ENCODE measurements around the gene TMEM95. TPM values are rescaled to one million over a fixed set of nuclear protein-coding genes. Genes with fewer than 3 reads are reported as not detected.

The TMEM95 gene
- total RNA-seq, 1 donor from 2014 or later = not detected

GRCh38 chr17:7347630-7348477 is 7.1 kb upstream of the TMEM95 start:
- DNase-seq = no peak
- H3K27ac Mint-ChIP-seq (ENCODE audit: unreplicated experiment) = no peak overlapping the region
- no peak overlapping the region for H3K4me3 Mint-ChIP-seq (ENCODE audit: unreplicated experiment)
- peaks cover 4% of the 10 kb centered on the region for H3K9me3 Mint-ChIP-seq (ENCODE audit: unreplicated experiment)
- TF ChIP-seq CTCF (IDR thresholded peaks at IDR 0.05; ENCODE audit: partially characterized antibody, unreplicated experiment) = no peak
- peaks cover 2% of the 10 kb centered on the region for H3K4me1 Mint-ChIP-seq (ENCODE audit: low read depth, unreplicated experiment)
- H3K36me3 Mint-ChIP-seq (ENCODE audit: unreplicated experiment) = no peaks in the 10 kb centered on the region
- peaks cover 10% of the 10 kb centered on the region for H3K27me3 Mint-ChIP-seq (ENCODE audit: unreplicated experiment)

- Mint-ChIP-seq H3K27me3 (ENCODE audit: unreplicated experiment) (peaks cover 8% of the 10 kb centered on the region), H3K4me3 (ENCODE audit: unreplicated experiment) (no peak overlapping the region), H3K9me3 (ENCODE audit: unreplicated experiment) (peaks cover 4% of the 10 kb centered on the region), H3K27ac (ENCODE audit: unreplicated experiment) (no peak overlapping the region), H3K4me1 (ENCODE audit: low read depth, unreplicated experiment) (peaks cover 2% of the 10 kb centered on the region), H3K36me3 (ENCODE audit: unreplicated experiment) (no peaks in the 10 kb centered on the region)
- TF ChIP-seq CTCF (IDR thresholded peaks at IDR 0.05; ENCODE audit: partially characterized antibody, unreplicated experiment) = no peak
- no peak for DNase-seq
Measured at GRCh38 chr17:7348478-7349242, 6.3 kb upstream of the TMEM95 start.

- peak within 1 kb of the TSS; percentile 90 for H3K4me3 Mint-ChIP-seq (ENCODE audit: unreplicated experiment)
- H3K27me3 Mint-ChIP-seq (ENCODE audit: unreplicated experiment) = peaks cover 8% of the 10 kb centered on the region
- peaks cover 6% of the 10 kb centered on the region for H3K4me1 Mint-ChIP-seq (ENCODE audit: low read depth, unreplicated experiment)
- no peaks in the 10 kb centered on the region for H3K36me3 Mint-ChIP-seq (ENCODE audit: unreplicated experiment)
- peaks cover 6% of the 10 kb centered on the region for H3K9me3 Mint-ChIP-seq (ENCODE audit: unreplicated experiment)
- no peak for TF ChIP-seq CTCF (IDR thresholded peaks at IDR 0.05; ENCODE audit: partially characterized antibody, unreplicated experiment)
- H3K27ac Mint-ChIP-seq (ENCODE audit: unreplicated experiment) = peak within 1 kb of the TSS; percentile 25
- peak; percentile 80 for DNase-seq
Measured at GRCh38 chr17:7351665-7352502, 3.1 kb upstream of the TMEM95 start, which contains the start of gene KCTD11. Gene KCTD11 (plus strand): TSS chr17:7352162.

- Mint-ChIP-seq H3K36me3 (ENCODE audit: unreplicated experiment) (no peaks in the 10 kb centered on the region), H3K9me3 (ENCODE audit: unreplicated experiment) (peaks cover 6% of the 10 kb centered on the region), H3K4me3 (ENCODE audit: unreplicated experiment) (peak overlapping the region; percentile 90), H3K27me3 (ENCODE audit: unreplicated experiment) (peaks cover 11% of the 10 kb centered on the region), H3K27ac (ENCODE audit: unreplicated experiment) (peak overlapping the region; percentile 25), H3K4me1 (ENCODE audit: low read depth, unreplicated experiment) (peaks cover 6% of the 10 kb centered on the region)
- TF ChIP-seq CTCF (IDR thresholded peaks at IDR 0.05; ENCODE audit: partially characterized antibody, unreplicated experiment) = no peak
- no peak for DNase-seq
Measured at GRCh38 chr17:7352503-7352889, 2.5 kb upstream of the TMEM95 start.
